Fibroblast of mammary gland (primary cell): ENCODE results near the gene LINC00237.

ENCODE experiments used
- DNase-seq: peaks from one replicate; pipeline ENCODE4 v3.0.0-alpha.2; 2010; ENCODE audit warnings: low read depth
- H3K4me3 ChIP-seq: 2 replicates; pipeline ENCODE4 v1.5.1; 2011; ENCODE audit warnings: low read depth, mild to moderate bottlenecking, low read length, moderate library complexity; ENCODE audit not compliant: control insufficient read depth
- TF ChIP-seq, protein P1 (sequence below): conservative IDR thresholded peaks from 2 replicates; pipeline ENCODE4 v1.5.1; 2011; ENCODE audit warnings: low read depth, low read length, inconsistent platforms; ENCODE audit not compliant: control insufficient read depth, insufficient read depth

The LINC00237 gene

DNA sequence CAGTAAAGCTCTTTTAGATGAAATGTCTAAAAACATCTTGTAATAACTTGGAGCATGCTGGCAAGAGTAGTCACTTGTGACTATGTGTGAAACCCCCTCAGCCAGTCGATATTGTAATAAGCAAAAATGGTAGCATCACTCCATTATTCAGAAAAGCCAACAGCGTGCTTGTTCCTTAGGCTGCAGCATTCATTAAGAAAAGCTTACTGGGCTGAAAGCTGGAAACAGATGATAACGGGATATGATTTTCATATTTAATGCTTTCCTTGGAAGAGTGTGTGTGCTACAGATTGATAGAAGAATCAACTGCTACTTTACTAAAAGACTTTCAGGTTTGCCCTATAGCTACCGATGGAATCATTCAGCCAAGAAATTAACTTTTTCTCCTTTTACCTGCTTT is 40.1 kb upstream of the LINC00237 start:
- TF ChIP-seq, protein P1, sequence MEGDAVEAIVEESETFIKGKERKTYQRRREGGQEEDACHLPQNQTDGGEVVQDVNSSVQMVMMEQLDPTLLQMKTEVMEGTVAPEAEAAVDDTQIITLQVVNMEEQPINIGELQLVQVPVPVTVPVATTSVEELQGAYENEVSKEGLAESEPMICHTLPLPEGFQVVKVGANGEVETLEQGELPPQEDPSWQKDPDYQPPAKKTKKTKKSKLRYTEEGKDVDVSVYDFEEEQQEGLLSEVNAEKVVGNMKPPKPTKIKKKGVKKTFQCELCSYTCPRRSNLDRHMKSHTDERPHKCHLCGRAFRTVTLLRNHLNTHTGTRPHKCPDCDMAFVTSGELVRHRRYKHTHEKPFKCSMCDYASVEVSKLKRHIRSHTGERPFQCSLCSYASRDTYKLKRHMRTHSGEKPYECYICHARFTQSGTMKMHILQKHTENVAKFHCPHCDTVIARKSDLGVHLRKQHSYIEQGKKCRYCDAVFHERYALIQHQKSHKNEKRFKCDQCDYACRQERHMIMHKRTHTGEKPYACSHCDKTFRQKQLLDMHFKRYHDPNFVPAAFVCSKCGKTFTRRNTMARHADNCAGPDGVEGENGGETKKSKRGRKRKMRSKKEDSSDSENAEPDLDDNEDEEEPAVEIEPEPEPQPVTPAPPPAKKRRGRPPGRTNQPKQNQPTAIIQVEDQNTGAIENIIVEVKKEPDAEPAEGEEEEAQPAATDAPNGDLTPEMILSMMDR = no peak
- no peak for DNase-seq
- no peak overlapping the region for H3K4me3 ChIP-seq

DNA sequence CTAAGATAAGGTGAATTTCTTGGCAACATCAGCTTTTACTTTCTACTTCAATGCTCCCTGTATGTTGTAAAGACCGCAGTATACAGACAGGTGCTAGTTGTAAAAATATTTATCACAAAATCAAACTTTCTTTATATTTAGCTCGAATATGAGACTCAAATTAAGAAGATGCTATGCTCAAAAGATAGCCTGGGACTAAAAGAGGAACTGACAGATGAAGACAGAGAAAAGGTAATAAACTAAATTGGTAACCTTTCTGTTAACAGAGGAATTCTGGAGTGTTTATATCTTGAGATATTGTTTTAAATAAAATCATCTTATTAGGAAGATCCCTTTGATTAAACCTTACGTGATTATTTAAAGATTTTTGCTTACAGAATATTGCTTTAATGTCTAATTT is 39.3 kb upstream of the LINC00237 start:
- no peak for DNase-seq
- TF ChIP-seq, protein P1 = no peak
- no peak overlapping the region for H3K4me3 ChIP-seq

DNA sequence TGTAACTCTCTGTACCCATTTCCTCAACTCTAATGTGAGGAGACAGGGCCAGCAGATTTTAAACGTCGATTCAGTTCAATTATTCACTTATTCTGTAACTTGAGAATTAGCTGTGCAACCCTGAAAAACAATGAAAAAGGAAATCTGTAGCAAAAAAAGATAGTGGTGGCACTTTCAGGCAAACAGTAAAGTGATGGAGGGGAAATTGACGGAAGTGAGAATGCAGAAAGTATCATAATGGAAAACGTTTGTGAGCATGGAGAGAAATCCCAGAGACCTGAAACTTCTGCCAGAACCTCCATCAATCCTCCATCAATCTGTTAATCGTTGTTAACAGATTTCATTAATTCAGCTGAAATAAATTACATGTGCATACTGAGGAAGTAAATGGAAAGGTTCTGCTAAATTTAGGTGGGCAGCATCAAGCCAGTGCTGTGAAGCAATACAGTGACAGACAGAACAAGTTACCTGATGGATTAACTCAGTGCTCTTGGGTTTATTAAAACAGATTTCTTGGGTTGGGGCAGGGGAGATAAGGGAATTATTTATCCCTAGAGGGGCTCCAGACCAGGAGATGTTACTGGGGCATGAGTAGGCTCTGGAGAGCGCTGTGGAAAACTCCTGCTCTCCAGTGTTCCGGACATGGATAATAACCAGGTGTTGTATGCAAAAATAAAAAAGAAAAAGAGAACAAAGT is 37.2 kb upstream of the LINC00237 start:
- TF ChIP-seq, protein P1 = no peak
- DNase-seq = no peak
- no peak overlapping the region for H3K4me3 ChIP-seq

DNA sequence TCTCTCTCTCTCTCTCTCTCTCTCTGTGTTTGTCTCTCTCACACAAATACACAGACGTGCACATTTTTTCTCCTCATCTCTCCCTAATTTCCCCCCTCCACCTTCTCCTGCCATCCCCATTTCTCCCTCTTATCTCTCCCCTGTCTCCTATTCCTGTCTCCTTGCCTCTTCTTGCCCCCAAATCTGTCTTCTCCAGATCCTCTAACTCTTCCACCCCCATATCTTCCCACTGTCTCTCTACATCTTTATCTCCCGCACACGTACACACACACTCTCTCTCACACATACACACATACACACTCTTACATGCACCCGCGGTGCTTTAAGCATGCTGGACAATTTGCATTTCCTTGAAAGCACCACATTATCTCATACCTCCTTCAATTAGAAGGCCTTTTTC is 35.7 kb upstream of the LINC00237 start:
- no peak for DNase-seq
- TF ChIP-seq, protein P1 = no peak

DNA sequence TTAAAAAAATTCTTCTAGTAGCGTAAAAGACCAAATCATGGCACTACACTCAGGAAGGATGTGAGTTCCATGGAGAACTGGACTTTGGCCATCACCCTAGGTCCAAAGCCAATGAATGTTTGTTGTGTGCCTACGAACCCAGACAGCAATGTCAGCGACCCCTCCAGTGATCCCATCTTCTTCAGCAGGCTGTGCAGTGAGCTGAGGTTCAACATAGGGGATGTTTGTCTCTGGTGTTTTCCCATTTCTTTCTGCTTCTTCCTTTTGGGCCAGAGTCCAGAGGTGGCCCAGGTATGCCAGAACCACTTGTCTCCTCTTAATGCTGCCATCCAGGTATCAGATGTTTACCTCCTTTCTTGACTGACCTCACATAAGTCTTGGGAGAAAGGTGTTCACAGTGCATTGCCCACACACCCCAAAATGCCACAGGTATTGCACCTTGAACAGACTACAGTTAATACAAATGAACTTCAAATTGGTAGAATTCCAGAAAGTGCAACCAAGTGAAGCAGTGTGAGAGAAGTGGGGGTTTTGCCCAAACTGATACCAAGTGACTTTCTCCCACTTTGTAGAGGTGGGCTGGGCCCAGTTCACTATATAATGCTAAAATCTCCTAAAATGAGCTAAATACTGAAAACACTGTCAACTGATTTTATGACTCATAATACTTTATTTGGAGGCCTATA is 33.9 kb upstream of the LINC00237 start:
- TF ChIP-seq, protein P1 = no peak
- H3K4me3 ChIP-seq = no peak overlapping the region

More for the DNA sequence above, 35.7 kb upstream of the LINC00237 start:
- no peak overlapping the region for H3K4me3 ChIP-seq

DNA sequence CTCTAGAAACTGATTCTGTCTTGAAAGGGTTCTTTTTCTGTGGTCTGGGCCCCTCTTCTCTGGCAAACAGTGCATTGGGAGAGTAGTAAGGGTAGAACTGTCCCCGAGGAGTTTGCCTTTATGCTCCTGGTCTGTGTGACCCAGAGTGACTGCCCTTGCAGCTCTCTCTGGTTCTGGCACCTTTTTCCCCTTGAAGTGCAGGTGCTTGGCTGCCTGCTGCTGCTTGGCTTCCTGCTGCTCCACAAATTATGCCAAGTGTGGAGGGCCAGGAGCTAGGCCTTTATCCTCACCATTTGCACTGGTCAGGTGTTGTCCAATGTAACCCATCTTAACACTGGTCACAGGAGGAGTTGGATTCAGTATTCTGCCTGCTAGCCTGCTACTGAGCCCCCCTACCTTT is 30.9 kb upstream of the LINC00237 start:
- no peak overlapping the region for H3K4me3 ChIP-seq
- TF ChIP-seq, protein P1 = no peak
- DNase-seq = no peak

More for the DNA sequence above, 33.9 kb upstream of the LINC00237 start:
- no peak for DNase-seq
